Measurements from ENCODE around the gene STIMATE.

The STIMATE gene

DNA sequence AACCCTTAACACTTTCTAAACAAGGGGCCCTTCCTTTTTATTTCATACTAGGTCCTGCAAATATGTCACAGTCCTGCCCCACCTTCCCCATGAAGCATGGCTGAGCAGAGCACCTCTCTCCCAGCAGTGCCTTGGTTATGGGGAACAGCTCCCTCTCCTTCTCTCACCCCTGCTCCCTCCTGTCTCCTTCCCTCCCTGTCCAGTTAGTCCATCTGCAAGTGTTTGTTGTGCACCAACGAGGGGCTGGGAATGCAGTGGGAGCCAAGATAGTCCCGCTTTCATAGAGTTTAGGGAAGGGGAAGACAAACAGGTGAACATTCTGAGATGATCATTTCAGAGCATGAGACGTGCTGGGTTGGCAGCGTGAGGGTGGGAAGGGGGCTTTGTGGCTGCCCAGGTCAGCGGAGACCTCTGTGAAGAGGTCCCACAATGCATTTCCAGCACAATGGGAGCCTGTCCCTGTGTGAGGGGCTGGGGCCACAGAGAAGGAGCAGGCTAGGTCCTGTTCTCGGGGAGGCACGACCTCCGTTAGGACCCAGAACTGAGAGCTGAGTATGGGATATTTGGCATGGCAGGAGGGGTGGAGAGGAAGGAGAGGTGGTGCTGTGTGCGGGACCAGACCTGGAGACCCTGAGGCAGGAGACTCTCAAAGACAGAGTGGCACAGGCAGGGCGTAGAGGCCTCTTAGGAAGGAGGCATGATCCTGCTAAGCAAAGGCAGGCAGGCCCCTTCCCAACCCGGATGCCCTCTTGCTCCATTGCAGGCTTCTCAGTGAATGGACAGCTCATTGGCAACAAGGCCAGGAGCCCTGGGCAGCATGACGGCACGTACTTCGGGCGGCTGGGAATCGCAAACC lies 108.2 kb downstream of the STIMATE start:
- Histone ChIP-seq H3K4me3 (ENCODE audit: low read depth in 1 of 2, low read length in 2 of 2) (no peak overlapping the region), H3K9me3 (ENCODE audit: control insufficient read depth in 1 of 2, low read length in 2 of 2) (no peaks in the 10 kb centered on the region), H3K36me3 (ENCODE audit: control insufficient read depth in 1 of 2, insufficient read depth in 2 of 2, low read length in 2 of 2) (no peaks in the 10 kb centered on the region), H3K27ac (ENCODE audit: low read length) (no peak overlapping the region), H3K27me3 (ENCODE audit: low read depth, low read length) (no peaks in the 10 kb centered on the region), H3K4me1 (ENCODE audit: control insufficient read depth in 1 of 2, insufficient read depth in 2 of 2, low read length in 2 of 2) (no peaks in the 10 kb centered on the region)

DNA sequence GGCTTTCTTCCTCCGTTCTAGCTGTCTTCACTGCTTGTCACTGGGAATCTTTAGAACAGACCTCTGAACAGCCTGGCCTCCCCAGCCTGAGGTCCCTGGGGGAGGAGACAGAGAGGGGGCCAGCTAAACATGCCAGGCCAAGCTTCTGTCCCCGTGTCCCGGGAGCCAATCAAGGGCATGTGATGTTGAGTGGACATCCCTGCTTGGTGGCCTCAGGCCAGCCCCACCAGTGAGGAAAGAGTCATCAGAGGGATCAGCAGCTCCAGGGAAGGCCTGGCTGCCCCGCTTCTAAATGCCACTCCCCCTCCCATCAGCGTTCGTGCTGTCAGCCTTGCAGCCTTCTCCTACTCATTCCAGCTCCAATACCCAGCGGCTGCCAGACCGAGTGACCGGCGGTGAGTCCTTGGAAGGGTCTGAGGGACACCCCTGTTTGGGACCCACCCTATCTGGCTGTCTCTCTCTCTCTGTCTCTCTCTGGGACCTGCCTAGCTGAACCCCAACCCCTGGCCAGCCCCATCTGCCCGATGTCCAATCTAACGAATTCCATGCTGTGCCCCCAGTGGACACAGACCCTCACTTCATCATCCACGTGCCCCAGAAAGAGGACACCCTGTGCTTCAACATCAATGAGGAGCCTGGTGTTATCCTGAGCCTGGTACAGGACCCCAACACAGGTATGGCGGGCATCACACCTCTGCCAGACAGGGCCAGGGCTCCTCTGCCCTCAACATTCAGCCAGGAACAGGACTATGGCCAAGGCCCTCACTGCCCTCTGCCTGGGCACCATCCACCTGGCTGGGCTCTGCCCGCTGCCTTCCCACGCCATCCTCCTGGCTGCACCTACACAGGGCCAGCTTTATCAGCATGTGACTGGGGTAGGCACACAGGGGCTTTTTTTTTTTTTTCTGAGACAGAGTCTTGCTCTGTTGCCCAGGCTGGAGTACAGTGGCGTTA lies 109.4 kb downstream of the STIMATE start:
- no peaks in the 10 kb centered on the region for H3K9me3 ChIP-seq (ENCODE audit: control insufficient read depth in 1 of 2, low read length in 2 of 2)
- H3K4me3 ChIP-seq (ENCODE audit: low read depth in 1 of 2, low read length in 2 of 2) = no peak overlapping the region
- no peak overlapping the region for H3K27ac ChIP-seq (ENCODE audit: low read length)
- no peaks in the 10 kb centered on the region for H3K36me3 ChIP-seq (ENCODE audit: control insufficient read depth in 1 of 2, insufficient read depth in 2 of 2, low read length in 2 of 2)
- no peaks in the 10 kb centered on the region for H3K27me3 ChIP-seq (ENCODE audit: low read depth, low read length)
- no peaks in the 10 kb centered on the region for H3K4me1 ChIP-seq (ENCODE audit: control insufficient read depth in 1 of 2, insufficient read depth in 2 of 2, low read length in 2 of 2)

DNA sequence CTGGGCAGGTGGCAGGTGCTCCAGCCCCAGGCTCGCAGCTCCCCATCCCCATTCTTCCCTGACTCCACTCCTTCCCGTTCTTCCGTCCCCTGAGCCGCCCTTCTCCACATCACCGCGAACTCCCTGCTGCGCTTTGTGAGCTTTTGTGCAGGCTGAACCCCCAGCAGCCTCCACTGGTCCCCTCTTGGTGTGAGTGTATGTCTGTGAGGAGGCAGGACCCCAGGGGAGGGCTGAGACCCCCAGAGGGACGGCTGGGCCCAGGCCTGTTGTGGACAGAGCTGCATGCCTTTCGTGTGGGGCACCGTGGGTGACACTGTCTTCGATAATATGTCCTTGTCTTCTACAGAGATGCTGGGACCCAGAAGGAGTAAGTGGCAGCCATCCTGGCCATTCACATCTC lies 110.1 kb downstream of the STIMATE start:
- Histone ChIP-seq H3K4me3 (ENCODE audit: low read depth in 1 of 2, low read length in 2 of 2) (no peak overlapping the region), H3K4me1 (ENCODE audit: control insufficient read depth in 1 of 2, insufficient read depth in 2 of 2, low read length in 2 of 2) (no peaks in the 10 kb centered on the region), H3K27me3 (ENCODE audit: low read depth, low read length) (no peaks in the 10 kb centered on the region), H3K27ac (ENCODE audit: low read length) (no peak overlapping the region), H3K36me3 (ENCODE audit: control insufficient read depth in 1 of 2, insufficient read depth in 2 of 2, low read length in 2 of 2) (no peaks in the 10 kb centered on the region), H3K9me3 (ENCODE audit: control insufficient read depth in 1 of 2, low read length in 2 of 2) (no peaks in the 10 kb centered on the region)

Measured in muscle layer of duodenum (tissue), 2 donors.